ENCODE results near the gene DENND1A.

The DENND1A gene

DNA sequence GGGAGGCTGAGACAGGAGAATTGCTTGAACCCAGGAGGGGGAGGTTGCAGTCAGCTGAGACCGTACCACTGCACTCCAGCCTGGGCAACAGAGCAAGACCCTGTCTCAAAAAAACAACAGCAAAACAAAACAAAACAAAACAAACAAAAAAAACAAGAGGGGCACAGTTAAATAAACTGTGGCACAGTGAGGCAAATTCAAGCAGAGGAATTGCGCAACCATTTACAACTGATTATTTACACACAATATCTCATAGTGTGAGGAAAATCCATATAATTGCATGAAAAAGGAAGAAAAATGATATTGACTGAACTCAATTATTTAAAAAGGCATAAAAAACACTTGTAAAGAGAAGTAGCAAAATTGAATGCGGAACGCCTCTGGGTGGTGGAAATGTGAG is 412.4 kb downstream of the DENND1A start:
- no peak for DNase-seq (ENCODE audit: low spot score)
- in situ Hi-C loops (cut with MboI; ENCODE audit: low sequenced_read_pairs, unreplicated experiment), result no loop called here
- TF ChIP-seq, protein P1, sequence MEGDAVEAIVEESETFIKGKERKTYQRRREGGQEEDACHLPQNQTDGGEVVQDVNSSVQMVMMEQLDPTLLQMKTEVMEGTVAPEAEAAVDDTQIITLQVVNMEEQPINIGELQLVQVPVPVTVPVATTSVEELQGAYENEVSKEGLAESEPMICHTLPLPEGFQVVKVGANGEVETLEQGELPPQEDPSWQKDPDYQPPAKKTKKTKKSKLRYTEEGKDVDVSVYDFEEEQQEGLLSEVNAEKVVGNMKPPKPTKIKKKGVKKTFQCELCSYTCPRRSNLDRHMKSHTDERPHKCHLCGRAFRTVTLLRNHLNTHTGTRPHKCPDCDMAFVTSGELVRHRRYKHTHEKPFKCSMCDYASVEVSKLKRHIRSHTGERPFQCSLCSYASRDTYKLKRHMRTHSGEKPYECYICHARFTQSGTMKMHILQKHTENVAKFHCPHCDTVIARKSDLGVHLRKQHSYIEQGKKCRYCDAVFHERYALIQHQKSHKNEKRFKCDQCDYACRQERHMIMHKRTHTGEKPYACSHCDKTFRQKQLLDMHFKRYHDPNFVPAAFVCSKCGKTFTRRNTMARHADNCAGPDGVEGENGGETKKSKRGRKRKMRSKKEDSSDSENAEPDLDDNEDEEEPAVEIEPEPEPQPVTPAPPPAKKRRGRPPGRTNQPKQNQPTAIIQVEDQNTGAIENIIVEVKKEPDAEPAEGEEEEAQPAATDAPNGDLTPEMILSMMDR (IDR thresholded peaks at IDR 0.05; ENCODE audit: borderline replicate concordance, control extremely low read depth, extremely low read depth, insufficient read depth, missing control alignments), result no peak

DNA sequence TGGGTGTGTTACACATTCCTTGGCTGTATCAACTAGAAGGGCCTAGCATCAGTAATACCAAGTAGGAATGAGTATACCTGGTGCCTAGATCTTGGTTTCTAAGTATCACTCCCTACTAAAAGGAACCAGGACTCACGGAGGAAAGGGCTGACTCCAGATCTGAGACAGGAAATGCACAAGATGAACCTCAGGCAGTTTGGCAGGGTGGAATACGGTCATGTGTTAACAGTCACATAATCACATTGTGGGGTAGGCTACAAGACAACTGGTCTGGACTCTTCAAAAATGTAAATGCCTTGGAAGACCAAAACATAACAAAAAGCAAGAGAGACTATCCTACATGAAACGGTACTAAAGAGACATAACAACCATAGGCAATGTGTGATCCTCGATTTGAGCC is 415.2 kb downstream of the DENND1A start:
- peak; percentile 4 for DNase-seq (ENCODE audit: low spot score)
- in situ Hi-C loops (cut with MboI; ENCODE audit: low sequenced_read_pairs, unreplicated experiment), result no loop called here
- TF ChIP-seq, protein P1 (IDR thresholded peaks at IDR 0.05; ENCODE audit: borderline replicate concordance, control extremely low read depth, extremely low read depth, insufficient read depth, missing control alignments), result no peak

DNA sequence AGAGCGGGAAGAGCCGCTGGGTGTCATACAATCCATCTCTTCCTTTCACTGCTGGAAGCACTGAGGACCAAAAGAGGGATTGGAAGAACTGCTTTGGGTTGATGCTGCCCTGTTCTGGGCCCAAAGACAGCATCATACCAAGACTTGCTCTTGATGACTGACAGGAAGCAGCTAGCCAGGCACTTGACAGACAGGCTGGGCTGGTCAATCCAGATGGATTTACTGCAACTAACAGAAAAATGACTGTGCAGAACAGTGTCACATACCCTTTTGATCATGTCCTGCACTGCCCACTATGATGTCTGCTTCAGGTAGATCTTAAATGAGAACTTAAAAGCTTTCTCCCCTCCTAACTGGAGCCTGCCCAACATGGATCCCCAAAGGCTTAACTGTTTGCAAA is 416.4 kb downstream of the DENND1A start:
- TF ChIP-seq, protein P1 (IDR thresholded peaks at IDR 0.05; ENCODE audit: borderline replicate concordance, control extremely low read depth, extremely low read depth, insufficient read depth, missing control alignments), result no peak
- in situ Hi-C loops (cut with MboI; ENCODE audit: low sequenced_read_pairs, unreplicated experiment), result no loop called here
- DNase-seq (ENCODE audit: low spot score), result peak; percentile 6

DNA sequence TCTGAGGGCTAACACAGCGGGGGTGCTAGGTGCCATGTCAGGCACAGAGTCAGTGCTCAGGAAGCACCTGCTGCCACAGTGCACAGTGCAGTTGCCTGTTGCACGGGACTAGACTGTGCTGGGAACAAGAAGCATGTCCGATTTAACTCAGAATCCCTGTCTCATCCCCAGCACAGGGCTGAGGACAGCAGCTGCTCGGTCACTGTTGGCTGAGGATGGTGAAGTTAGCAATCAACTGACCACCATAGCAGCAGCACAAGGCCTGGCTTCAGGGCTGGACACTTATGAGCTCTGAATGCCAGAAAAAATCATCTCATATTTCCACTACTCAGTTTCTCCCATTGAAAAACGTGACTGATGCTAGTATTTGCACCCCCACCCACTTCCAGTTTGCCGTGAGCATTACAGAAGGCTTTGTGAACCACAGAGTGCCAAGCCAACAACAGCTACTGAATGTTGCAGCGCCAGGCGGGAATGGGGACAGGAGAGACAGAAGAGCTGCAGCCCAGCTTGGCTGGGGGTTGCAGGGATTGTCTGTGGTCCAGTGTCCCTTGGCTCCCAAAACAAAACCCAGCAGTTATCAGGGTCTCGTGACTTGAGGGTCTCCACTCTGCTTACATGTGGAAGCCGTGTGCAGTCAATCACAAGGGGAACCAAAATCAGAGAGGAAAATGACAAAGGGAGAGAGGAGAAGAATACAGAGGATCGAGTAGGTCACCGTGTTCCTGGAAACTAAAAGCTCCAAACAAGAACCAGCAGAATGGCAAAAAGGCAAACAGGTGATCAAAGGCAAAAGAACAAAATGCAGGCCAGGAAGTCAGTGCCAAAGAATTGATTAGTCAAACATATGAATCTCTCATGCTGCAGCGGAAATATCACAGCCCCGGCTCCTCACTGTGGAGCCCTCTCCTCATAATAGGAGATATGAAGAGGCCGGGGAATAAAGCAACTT is 418.3 kb downstream of the DENND1A start:
- TF ChIP-seq, protein P1 (IDR thresholded peaks at IDR 0.05; ENCODE audit: borderline replicate concordance, control extremely low read depth, extremely low read depth, insufficient read depth, missing control alignments), result no peak
- DNase-seq (ENCODE audit: low spot score), result peak; percentile 6
- in situ Hi-C loops (cut with MboI; ENCODE audit: low sequenced_read_pairs, unreplicated experiment), result no loop called here

DNA sequence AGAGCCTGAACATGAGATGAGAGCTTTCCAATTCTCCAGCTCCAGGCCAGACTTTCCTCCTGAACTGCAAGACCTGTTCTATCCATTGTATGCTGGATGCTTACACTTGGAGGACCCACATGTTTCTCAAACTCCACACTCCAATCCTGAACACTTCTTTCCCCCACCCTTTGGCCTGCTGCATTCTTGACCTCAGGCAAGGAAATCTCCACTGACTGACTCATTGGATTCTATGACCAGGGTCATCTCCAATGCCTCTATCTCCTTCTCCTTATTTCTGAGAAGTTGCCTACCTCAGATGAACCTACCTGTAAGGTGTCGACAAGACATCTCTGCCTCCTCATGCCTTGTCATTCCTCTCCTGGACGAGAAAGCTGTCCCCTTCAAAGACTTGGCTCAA is 420.3 kb downstream of the DENND1A start:
- DNase-seq (ENCODE audit: low spot score), result peak; percentile 5
- in situ Hi-C loops (cut with MboI; ENCODE audit: low sequenced_read_pairs, unreplicated experiment), result no loop called here
- TF ChIP-seq, protein P1 (IDR thresholded peaks at IDR 0.05; ENCODE audit: borderline replicate concordance, control extremely low read depth, extremely low read depth, insufficient read depth, missing control alignments), result no peak

- no peak for DNase-seq (ENCODE audit: low spot score)
Measured at GRCh38 chr9:123508048-123508447, 421.9 kb downstream of the DENND1A start.

More at GRCh38 chr9:123508048-123508447, 421.9 kb downstream of the DENND1A start:
- in situ Hi-C loops (cut with MboI; ENCODE audit: low sequenced_read_pairs, unreplicated experiment), result no loop called here
- TF ChIP-seq, protein P1 (IDR thresholded peaks at IDR 0.05; ENCODE audit: borderline replicate concordance, control extremely low read depth, extremely low read depth, insufficient read depth, missing control alignments), result no peak
